ENCODE results near the gene LRRC8A.
"Not testable (repeated sequence)": the region's sequence is repeated elsewhere in the genome, so short reads cannot be mapped to it uniquely, and the experiment has no call there.

Gene LRRC8A

DNA sequence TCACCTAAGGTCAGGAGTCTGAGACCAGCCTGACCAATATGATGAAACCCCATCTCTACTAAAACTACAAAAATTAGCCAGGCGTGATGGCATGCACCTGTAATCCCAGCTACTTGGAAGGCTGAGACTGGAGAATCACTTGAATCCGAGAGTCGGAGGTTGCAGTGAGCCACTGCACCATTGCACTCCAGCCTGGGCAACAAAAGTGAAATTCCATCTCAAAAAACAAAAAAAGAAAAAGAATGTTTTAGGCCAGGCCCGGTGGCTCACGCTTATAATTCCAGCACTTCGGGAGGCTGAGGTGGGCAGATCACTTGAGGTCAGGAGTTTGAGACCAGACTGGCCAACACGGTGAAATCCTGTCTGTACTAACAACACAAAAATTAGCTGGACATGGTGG lies 23.5 kb upstream of the LRRC8A start:
- H3K9ac ChIP-seq (ENCODE audit: low read depth, low read length, poor library complexity); H3K4ac ChIP-seq (ENCODE audit: low read length); H3K36me3 ChIP-seq (replicated peaks in 1 of 2; ENCODE audit: control insufficient read depth in 2 of 2, insufficient read depth in 2 of 2, low read length in 2 of 2); H3K18ac ChIP-seq (ENCODE audit: low read length); H2AK5ac ChIP-seq (ENCODE audit: low read depth, low read length); H3K27me3 ChIP-seq (ENCODE audit: control insufficient read depth in 3 of 3, insufficient read depth in 3 of 3, low read depth in 1 of 3, low read length in 3 of 3); H2BK12ac ChIP-seq (ENCODE audit: low read length); H4K8ac ChIP-seq (ENCODE audit: low read depth, low read length); H3K14ac ChIP-seq (ENCODE audit: low read length); H3K9me3 ChIP-seq (replicated peaks in 1 of 2; ENCODE audit: control insufficient read depth in 2 of 2, insufficient read depth in 1 of 2, low read depth in 1 of 2, low read length in 2 of 2); H2BK15ac ChIP-seq (ENCODE audit: low read length); H2BK5ac ChIP-seq (ENCODE audit: low read length); H3K4me1 ChIP-seq (ENCODE audit: control insufficient read depth in 2 of 2, insufficient read depth in 1 of 2, low read depth in 1 of 2, low read length in 2 of 2); H3K79me1 ChIP-seq (ENCODE audit: low read depth, low read length); H3K4me2 ChIP-seq (ENCODE audit: insufficient read depth, low read length, poor library complexity, severe bottlenecking); H3K27ac ChIP-seq (replicated peaks; ENCODE audit: low read length); H4K91ac ChIP-seq (ENCODE audit: low read depth, low read length, poor library complexity); H3K23ac ChIP-seq (ENCODE audit: low read depth, low read length, poor library complexity); H3K4me3 ChIP-seq (ENCODE audit: low read length in 2 of 2); H2AFZ ChIP-seq (ENCODE audit: low read length); H2BK120ac ChIP-seq (ENCODE audit: low read depth, low read length); DNase-seq (ENCODE audit: low spot score): not testable (repeated sequence)
- whole genome bisulfite sequencing, 2 donors (ENCODE audit: extremely low coverage in 2 of 2, insufficient read length in 2 of 2, insufficient replicate concordance in 1 of 2), result no CpG with 5 or more reads among the region's 7 CpGs

- no peak overlapping the region for H3K27ac ChIP-seq (replicated peaks; ENCODE audit: low read length)
- H3K79me1 ChIP-seq (ENCODE audit: low read depth, low read length), result peaks cover 2% of the 10 kb centered on the region
- H3K23ac ChIP-seq (ENCODE audit: low read depth, low read length, poor library complexity), result no peak overlapping the region
- H3K36me3 ChIP-seq (replicated peaks in 1 of 2; ENCODE audit: control insufficient read depth in 2 of 2, insufficient read depth in 2 of 2, low read length in 2 of 2), result no peaks in the 10 kb centered on the region
- DNase-seq (ENCODE audit: low spot score), result no peak
- H4K8ac ChIP-seq (ENCODE audit: low read depth, low read length), result no peak overlapping the region
- H2BK5ac ChIP-seq (ENCODE audit: low read length), result no peak overlapping the region
- no peak overlapping the region for H3K14ac ChIP-seq (ENCODE audit: low read length)
- H3K27me3 ChIP-seq (ENCODE audit: control insufficient read depth in 3 of 3, insufficient read depth in 3 of 3, low read depth in 1 of 3, low read length in 3 of 3), result no peaks in the 10 kb centered on the region
- H2BK15ac ChIP-seq (ENCODE audit: low read length), result no peak overlapping the region
- H2BK12ac ChIP-seq (ENCODE audit: low read length), result no peak overlapping the region
- H4K91ac ChIP-seq (ENCODE audit: low read depth, low read length, poor library complexity), result no peak overlapping the region
- no peak overlapping the region for H3K4me3 ChIP-seq (ENCODE audit: low read length in 2 of 2)
- H3K4me1 ChIP-seq (ENCODE audit: control insufficient read depth in 2 of 2, insufficient read depth in 1 of 2, low read depth in 1 of 2, low read length in 2 of 2), result peaks cover 2 to 3% of the 10 kb centered on the region in 2 donors
- WGBS, 2 donors (ENCODE audit: extremely low coverage in 2 of 2, insufficient read length in 2 of 2, insufficient replicate concordance in 1 of 2), result no CpG with 5 or more reads among the region's 5 CpGs
- no peak overlapping the region for H3K4me2 ChIP-seq (ENCODE audit: insufficient read depth, low read length, poor library complexity, severe bottlenecking)
- H3K4ac ChIP-seq (ENCODE audit: low read length), result no peak overlapping the region
- no peak overlapping the region for H3K9ac ChIP-seq (ENCODE audit: low read depth, low read length, poor library complexity)
- no peak overlapping the region for H2AK5ac ChIP-seq (ENCODE audit: low read depth, low read length)
- no peaks in the 10 kb centered on the region for H3K9me3 ChIP-seq (replicated peaks in 1 of 2; ENCODE audit: control insufficient read depth in 2 of 2, insufficient read depth in 1 of 2, low read depth in 1 of 2, low read length in 2 of 2)
- no peak overlapping the region for H2AFZ ChIP-seq (ENCODE audit: low read length)
- H3K18ac ChIP-seq (ENCODE audit: low read length), result no peak overlapping the region
- H2BK120ac ChIP-seq (ENCODE audit: low read depth, low read length), result no peak overlapping the region
Measured at GRCh38 chr9:128860937-128861336, 21.0 kb upstream of the LRRC8A start.

DNA sequence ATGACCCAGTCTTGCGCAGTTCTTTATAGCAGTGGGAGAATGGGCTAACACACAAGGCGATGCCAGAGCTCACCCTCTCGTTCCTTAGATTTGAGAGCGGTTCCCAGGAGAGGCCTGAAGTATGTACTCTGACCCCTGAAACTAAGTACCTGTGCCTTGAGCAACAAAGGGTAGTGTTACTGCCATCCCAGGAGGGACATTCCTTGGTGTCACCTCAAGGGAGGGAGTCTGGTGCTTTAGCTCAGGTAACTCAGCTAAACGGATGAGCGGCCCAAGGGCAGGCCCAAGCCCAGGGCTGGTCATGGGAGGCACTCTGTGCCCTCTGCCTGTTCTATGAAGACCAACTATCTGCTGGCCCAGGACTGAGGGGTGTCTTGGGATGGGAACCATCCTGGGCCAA lies 20.4 kb upstream of the LRRC8A start:
- H3K18ac ChIP-seq (ENCODE audit: low read length), result no peak overlapping the region
- H3K23ac ChIP-seq (ENCODE audit: low read depth, low read length, poor library complexity), result no peak overlapping the region
- WGBS, 2 donors (ENCODE audit: extremely low coverage in 2 of 2, insufficient read length in 2 of 2, insufficient replicate concordance in 1 of 2), result no CpG with 5 or more reads among the region's 6 CpGs
- H2AFZ ChIP-seq (ENCODE audit: low read length), result no peak overlapping the region
- peaks cover 2 to 3% of the 10 kb centered on the region in 2 donors for H3K4me1 ChIP-seq (ENCODE audit: control insufficient read depth in 2 of 2, insufficient read depth in 1 of 2, low read depth in 1 of 2, low read length in 2 of 2)
- no peak overlapping the region for H4K8ac ChIP-seq (ENCODE audit: low read depth, low read length)
- H4K91ac ChIP-seq (ENCODE audit: low read depth, low read length, poor library complexity), result no peak overlapping the region
- no peak overlapping the region for H3K4me3 ChIP-seq (ENCODE audit: low read length in 2 of 2)
- H3K27ac ChIP-seq (replicated peaks; ENCODE audit: low read length), result no peak overlapping the region
- no peak for DNase-seq (ENCODE audit: low spot score)
- H3K36me3 ChIP-seq (replicated peaks in 1 of 2; ENCODE audit: control insufficient read depth in 2 of 2, insufficient read depth in 2 of 2, low read length in 2 of 2), result no peaks in the 10 kb centered on the region
- no peak overlapping the region for H3K9ac ChIP-seq (ENCODE audit: low read depth, low read length, poor library complexity)
- H3K27me3 ChIP-seq (ENCODE audit: control insufficient read depth in 3 of 3, insufficient read depth in 3 of 3, low read depth in 1 of 3, low read length in 3 of 3), result no peaks in the 10 kb centered on the region
- H2BK120ac ChIP-seq (ENCODE audit: low read depth, low read length), result no peak overlapping the region
- H3K4me2 ChIP-seq (ENCODE audit: insufficient read depth, low read length, poor library complexity, severe bottlenecking), result no peak overlapping the region
- H2BK5ac ChIP-seq (ENCODE audit: low read length), result no peak overlapping the region
- H2AK5ac ChIP-seq (ENCODE audit: low read depth, low read length), result no peak overlapping the region
- no peaks in the 10 kb centered on the region for H3K9me3 ChIP-seq (replicated peaks in 1 of 2; ENCODE audit: control insufficient read depth in 2 of 2, insufficient read depth in 1 of 2, low read depth in 1 of 2, low read length in 2 of 2)
- no peak overlapping the region for H3K14ac ChIP-seq (ENCODE audit: low read length)
- H2BK15ac ChIP-seq (ENCODE audit: low read length), result no peak overlapping the region
- H3K4ac ChIP-seq (ENCODE audit: low read length), result no peak overlapping the region
- peaks cover 2% of the 10 kb centered on the region for H3K79me1 ChIP-seq (ENCODE audit: low read depth, low read length)
- H2BK12ac ChIP-seq (ENCODE audit: low read length), result no peak overlapping the region

DNA sequence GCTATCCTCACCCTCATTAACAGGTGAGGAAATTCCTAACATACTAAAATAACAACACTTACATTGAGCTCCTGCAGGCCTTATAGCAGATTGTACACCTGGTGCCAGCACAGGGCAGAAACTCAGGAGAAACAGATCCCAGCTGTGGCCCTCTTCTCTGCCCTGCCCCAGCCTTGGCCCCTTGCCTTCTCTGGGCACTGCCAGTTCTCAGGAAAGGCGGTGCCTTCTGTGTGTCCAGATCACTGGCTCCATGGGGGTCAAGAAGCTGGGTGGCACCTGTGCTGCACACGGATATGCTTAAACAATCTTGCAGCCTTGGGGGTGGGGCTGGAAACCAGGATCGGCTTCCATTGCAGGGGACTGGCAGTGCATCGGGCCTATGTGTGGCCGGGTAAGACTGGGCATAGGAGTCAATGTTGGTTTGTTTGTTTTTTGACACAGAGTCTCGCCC lies 19.5 kb upstream of the LRRC8A start:
- Histone ChIP-seq H3K4me1 (ENCODE audit: control insufficient read depth in 2 of 2, insufficient read depth in 1 of 2, low read depth in 1 of 2, low read length in 2 of 2) (peaks cover 2 to 3% of the 10 kb centered on the region in 2 donors), H3K18ac (ENCODE audit: low read length) (no peak overlapping the region)

More for the DNA sequence above, 19.5 kb upstream of the LRRC8A start:
- Histone ChIP-seq H3K4ac (ENCODE audit: low read length) (peak overlapping the region; percentile 66), H2BK120ac (ENCODE audit: low read depth, low read length) (no peak overlapping the region), H2AK5ac (ENCODE audit: low read depth, low read length) (no peak overlapping the region), H3K27ac (replicated peaks; ENCODE audit: low read length) (no peak overlapping the region), H3K4me2 (ENCODE audit: insufficient read depth, low read length, poor library complexity, severe bottlenecking) (no peak overlapping the region), H3K4me3 (ENCODE audit: low read length in 2 of 2) (no peak overlapping the region), H4K8ac (ENCODE audit: low read depth, low read length) (peak overlapping the region; percentile 17), H3K9ac (ENCODE audit: low read depth, low read length, poor library complexity) (peak overlapping the region; percentile 44), H2BK12ac (ENCODE audit: low read length) (no peak overlapping the region), H3K9me3 (replicated peaks in 1 of 2; ENCODE audit: control insufficient read depth in 2 of 2, insufficient read depth in 1 of 2, low read depth in 1 of 2, low read length in 2 of 2) (no peaks in the 10 kb centered on the region), H2BK15ac (ENCODE audit: low read length) (no peak overlapping the region), H4K91ac (ENCODE audit: low read depth, low read length, poor library complexity) (no peak overlapping the region), H2BK5ac (ENCODE audit: low read length) (no peak overlapping the region), H3K79me1 (ENCODE audit: low read depth, low read length) (peaks cover 2% of the 10 kb centered on the region), H3K23ac (ENCODE audit: low read depth, low read length, poor library complexity) (peak overlapping the region; percentile 73), H2AFZ (ENCODE audit: low read length) (no peak overlapping the region), H3K27me3 (ENCODE audit: control insufficient read depth in 3 of 3, insufficient read depth in 3 of 3, low read depth in 1 of 3, low read length in 3 of 3) (no peaks in the 10 kb centered on the region), H3K36me3 (replicated peaks in 1 of 2; ENCODE audit: control insufficient read depth in 2 of 2, insufficient read depth in 2 of 2, low read length in 2 of 2) (no peaks in the 10 kb centered on the region), H3K14ac (ENCODE audit: low read length) (no peak overlapping the region)
- DNase-seq (ENCODE audit: low spot score), result no peak
- no CpG with 5 or more reads among the region's 6 CpGs for WGBS, 2 donors (ENCODE audit: extremely low coverage in 2 of 2, insufficient read length in 2 of 2, insufficient replicate concordance in 1 of 2)

Measured in neuronal stem cell (in vitro differentiated cells).